ENCODE measurements around the gene JPH2.

Gene JPH2

GRCh38 chr20:44083220-44083933, 103.6 kb downstream of the JPH2 start:
- FAIRE-seq = no peak
- no peak for DNase-seq (ENCODE audit: extremely low spot score, insufficient read length, low read depth)

GRCh38 chr20:44081888-44082287, 105.1 kb downstream of the JPH2 start:
- FAIRE-seq (no peak), DNase-seq (ENCODE audit: extremely low spot score, insufficient read length, low read depth) (no peak)

DNA sequence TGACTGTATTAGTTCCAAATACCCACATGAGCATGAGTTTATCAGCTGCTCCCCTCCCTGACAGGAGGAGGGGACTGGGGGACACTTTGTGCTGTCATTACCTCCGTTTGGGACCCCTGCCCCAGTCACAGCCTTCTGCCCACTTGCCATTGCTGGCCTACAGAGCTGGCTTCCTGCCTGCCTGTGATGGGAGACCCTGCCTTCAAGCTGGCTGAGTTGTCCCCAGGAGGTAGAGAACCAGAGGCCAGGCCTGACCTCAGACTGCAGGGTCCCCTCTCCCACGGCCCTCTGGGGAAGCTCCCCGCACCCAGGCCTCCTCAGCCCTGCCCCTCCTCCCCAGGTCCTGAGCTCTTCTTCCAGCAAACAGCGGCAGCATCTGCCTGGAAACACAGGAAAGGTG, 105.5 kb downstream of the JPH2 start:
- FAIRE-seq = no peak

DNA sequence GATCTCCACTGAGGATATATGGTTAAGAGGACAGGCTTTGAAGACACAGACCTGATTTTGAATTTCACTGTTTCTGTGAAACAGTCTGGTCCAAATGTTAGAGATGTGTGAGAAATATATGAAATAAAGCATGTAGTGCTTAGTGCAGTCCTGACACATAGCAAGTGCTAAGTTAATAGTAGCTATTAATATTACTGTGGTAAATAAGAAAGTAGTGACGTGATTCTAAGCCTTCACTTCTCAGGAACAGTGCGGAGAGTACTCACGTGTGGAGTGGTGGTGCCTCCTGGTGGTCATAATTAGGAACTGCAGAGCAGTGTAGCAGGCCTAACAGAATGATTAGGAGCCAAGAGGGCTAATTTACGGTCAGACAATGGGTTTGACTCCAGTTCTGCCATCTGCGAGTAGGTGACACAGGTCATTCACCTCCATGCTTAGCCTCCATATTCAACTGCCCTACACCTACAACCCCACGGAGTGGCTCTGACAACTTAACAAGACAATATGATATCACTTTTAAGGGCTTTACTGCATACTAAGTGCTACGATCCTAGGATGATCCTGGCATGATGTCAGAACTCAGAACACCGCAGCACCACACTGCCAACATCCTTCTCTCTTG, 106.2 kb downstream of the JPH2 start:
- FAIRE-seq (peak; percentile 86), DNase-seq (ENCODE audit: extremely low spot score, insufficient read length, low read depth) (peak; percentile 71)

More for the DNA sequence above, 105.5 kb downstream of the JPH2 start:
- no peak for DNase-seq (ENCODE audit: extremely low spot score, insufficient read length, low read depth)

- FAIRE-seq (no peak), DNase-seq (ENCODE audit: extremely low spot score, insufficient read length, low read depth) (no peak)
Observed at GRCh38 chr20:44080064-44080463, 106.9 kb downstream of the JPH2 start.

GRCh38 chr20:44079291-44079690, 107.7 kb downstream of the JPH2 start:
- no peak for FAIRE-seq
- DNase-seq (ENCODE audit: extremely low spot score, insufficient read length, low read depth) = no peak

- DNase-seq (ENCODE audit: extremely low spot score, insufficient read length, low read depth) = no peak
- no peak for FAIRE-seq
Observed at GRCh38 chr20:44075950-44076232, 111.1 kb downstream of the JPH2 start.

GRCh38 chr20:44075191-44075949, 111.6 kb downstream of the JPH2 start:
- no peak for FAIRE-seq

GRCh38 chr20:44074252-44075151, 112.5 kb downstream of the JPH2 start:
- DNase-seq (ENCODE audit: extremely low spot score, insufficient read length, low read depth) = no peak
- no peak for FAIRE-seq

More at GRCh38 chr20:44075191-44075949, 111.6 kb downstream of the JPH2 start:
- no peak for DNase-seq (ENCODE audit: extremely low spot score, insufficient read length, low read depth)

GRCh38 chr20:44073675-44074071, 113.3 kb downstream of the JPH2 start:
- DNase-seq (ENCODE audit: extremely low spot score, insufficient read length, low read depth) (no peak), FAIRE-seq (no peak)

DNA sequence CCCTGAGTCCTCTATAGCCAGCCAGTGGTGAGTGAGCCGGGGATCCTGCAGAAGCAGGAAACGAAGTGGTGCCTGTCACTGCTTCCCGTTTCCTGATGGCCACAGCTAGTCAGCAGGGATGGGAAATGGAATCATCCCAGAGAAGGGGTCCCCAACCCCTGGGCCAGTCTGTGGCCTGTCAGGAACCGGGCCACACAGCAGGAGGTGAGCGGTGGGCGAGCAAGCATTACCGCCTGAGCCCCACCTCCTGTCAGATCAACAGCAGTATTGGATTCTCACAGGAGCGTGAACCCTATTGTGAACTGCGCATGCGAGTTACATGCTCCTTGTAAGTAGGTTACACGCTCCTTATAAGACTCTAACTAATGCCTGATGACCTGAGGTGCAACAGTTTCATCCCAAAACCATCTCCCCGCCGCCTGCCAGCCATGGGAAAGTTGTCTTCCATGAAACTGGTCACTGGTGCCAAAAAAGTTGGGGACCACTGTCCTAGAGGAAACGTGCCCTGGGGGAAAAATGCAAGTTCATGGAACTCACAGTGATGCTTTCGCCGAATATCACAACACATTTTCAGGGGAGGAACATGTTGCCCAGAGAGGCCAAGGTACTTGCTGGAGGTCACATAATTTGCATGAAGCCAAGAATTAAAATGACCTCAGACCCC, 113.8 kb downstream of the JPH2 start:
- FAIRE-seq (no peak), DNase-seq (ENCODE audit: extremely low spot score, insufficient read length, low read depth) (no peak)

- DNase-seq (ENCODE audit: extremely low spot score, insufficient read length, low read depth) (no peak), FAIRE-seq (peak; percentile 86)
Observed at GRCh38 chr20:44072384-44072783, 114.6 kb downstream of the JPH2 start.

GRCh38 chr20:44071526-44072111, 115.4 kb downstream of the JPH2 start:
- DNase-seq (ENCODE audit: extremely low spot score, insufficient read length, low read depth) (no peak), FAIRE-seq (no peak)

GRCh38 chr20:44071057-44071456, 115.9 kb downstream of the JPH2 start:
- no peak for FAIRE-seq
- no peak for DNase-seq (ENCODE audit: extremely low spot score, insufficient read length, low read depth)

DNA sequence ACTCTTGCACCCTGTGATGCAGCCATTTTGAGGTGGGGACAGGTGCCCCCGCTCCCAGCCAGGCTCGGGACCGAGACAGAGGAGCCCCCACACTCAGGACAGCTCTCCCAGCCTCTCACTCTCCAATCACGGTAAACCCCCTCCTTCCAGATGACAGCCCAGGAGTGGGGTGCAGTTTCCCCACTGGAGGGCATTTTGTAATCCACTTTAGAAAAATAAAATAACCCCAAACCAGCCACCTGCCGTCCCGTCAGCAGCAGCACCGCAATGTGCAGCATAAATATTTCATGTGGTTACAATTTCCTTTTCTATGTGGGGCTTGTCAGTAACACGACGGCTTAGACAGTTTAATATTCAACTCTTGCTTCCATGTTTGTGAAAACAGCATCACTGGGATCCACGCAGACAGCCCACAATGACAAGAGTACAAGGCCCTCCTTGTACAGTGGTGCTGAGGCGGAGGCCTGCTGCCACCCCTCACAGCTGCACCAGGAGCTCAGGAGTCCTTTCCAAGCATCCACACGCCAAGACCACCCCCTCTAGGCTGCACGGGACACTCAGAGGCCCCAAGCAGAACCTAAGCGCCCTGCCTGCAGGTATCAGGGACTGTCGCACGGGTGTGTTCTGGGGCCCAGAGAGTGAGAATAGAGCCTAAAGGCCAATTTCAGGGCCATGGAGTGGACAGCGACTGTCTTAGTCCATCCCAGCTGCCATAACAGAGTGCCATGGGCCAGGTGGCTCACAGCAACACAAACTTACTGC, 116.7 kb downstream of the JPH2 start:
- FAIRE-seq = peak; percentile 79
- DNase-seq (ENCODE audit: extremely low spot score, insufficient read length, low read depth) = no peak

- DNase-seq (ENCODE audit: extremely low spot score, insufficient read length, low read depth) (no peak), FAIRE-seq (peak; percentile 93)
Observed at GRCh38 chr20:44069203-44070011, 117.6 kb downstream of the JPH2 start.

- DNase-seq (ENCODE audit: extremely low spot score, insufficient read length, low read depth) = no peak
Observed at GRCh38 chr20:44068316-44069201, 118.4 kb downstream of the JPH2 start.

More at GRCh38 chr20:44068316-44069201, 118.4 kb downstream of the JPH2 start:
- no peak for FAIRE-seq

All from GM18507 (cell line).